GM18511 (cell line): Measurements from ENCODE around the gene ACTR3.

Source experiments
- ATAC-seq: cut with Tn5 transposase; IDR thresholded peaks from one replicate; pipeline ENCODE4 v1.9.1; 2021; ENCODE audit warnings: mild to moderate bottlenecking, moderate library complexity; ENCODE audit not compliant: unreplicated experiment

ACTR3 gene

DNA sequence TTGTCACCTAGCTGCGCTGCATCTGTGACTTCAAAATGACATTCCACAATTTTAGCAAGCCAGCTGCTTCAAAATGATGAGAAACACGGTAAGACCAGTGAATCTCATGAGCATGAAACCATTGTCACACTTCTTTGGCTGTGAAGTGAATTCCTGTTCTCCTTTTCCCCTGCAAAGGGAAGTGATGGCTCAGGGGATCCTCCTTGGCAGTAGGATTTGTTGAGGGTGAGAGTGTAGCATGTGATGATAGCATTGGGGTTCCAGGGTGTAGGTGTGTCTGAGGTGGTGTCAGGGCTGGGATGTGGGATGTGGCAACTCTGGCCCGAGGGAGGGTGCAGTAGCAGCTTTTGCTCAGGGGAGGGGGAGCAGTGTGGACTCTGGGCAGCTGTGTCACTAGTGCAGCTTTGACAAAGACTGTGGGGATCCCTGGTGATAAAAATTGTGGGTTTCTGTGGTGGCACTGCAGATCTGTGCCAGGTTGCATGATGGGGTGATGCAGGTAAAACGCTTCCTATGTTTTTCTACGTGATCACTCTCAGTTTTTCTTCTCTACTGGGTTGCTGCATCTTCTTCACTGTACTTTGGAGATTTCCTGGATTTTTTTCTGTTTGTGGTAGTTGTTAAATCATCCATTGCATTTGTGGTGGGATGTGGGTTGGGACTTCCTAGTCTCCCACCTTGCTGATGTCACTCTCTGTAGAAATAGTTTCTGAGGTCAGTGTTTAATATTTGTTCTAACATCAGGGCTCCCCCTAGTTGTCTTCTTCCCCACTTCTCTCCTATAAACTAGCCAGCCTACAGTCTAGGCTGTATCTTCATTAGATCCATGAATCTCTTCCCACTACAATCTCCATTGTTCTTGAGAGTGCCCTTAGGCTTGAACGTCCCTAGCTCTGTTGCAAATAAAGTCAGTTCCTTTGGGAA, 107.0 kb downstream of the ACTR3 start:
- ATAC-seq = no peak

- ATAC-seq = no peak
Observed at GRCh38 chr2:114001152-114001551, 111.3 kb downstream of the ACTR3 start.

GRCh38 chr2:114001937-114002336, 112.0 kb downstream of the ACTR3 start:
- no peak for ATAC-seq

GRCh38 chr2:114005110-114005783, 115.4 kb downstream of the ACTR3 start:
- no peak for ATAC-seq

DNA sequence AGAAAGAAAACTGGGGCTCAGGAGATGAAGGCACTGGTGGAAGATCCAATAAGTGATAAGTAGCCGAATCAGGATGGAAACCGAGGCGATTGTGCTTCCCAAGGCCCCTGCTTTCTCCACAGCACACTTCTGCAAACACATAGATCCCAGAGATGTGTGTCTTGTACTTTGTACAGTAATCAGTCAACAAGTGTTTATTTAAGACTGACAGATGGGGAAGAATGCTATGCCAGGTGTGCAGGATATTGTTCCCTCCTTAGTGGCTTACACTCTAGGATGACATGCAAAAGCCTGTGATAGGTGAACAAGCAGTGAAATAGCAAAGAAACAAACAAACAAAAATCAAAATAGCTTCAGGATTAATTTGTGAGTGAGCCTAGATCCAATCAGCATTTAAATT, 116.6 kb downstream of the ACTR3 start:
- no peak for ATAC-seq

DNA sequence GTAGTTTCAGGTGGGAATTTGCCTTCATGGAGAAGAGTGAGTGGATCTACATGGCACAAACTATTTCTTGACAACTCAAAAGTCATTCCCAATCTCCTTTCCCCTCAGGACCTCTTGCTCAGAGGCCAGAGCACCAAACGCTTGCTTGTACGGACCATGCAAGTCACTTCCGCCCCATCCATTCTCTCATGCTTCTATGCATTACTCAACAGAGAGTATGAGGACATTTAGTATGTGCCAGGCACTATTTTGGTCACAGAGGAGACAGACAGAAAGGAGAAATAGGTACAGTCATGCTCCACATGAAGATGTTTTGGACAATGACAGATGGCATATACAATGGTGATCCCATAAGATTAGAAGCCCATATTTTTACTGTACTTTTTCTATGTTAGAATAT, 117.5 kb downstream of the ACTR3 start:
- no peak for ATAC-seq

GRCh38 chr2:114008720-114009119, 118.8 kb downstream of the ACTR3 start:
- no peak for ATAC-seq

GRCh38 chr2:114009205-114009944, 119.5 kb downstream of the ACTR3 start:
- ATAC-seq = no peak

DNA sequence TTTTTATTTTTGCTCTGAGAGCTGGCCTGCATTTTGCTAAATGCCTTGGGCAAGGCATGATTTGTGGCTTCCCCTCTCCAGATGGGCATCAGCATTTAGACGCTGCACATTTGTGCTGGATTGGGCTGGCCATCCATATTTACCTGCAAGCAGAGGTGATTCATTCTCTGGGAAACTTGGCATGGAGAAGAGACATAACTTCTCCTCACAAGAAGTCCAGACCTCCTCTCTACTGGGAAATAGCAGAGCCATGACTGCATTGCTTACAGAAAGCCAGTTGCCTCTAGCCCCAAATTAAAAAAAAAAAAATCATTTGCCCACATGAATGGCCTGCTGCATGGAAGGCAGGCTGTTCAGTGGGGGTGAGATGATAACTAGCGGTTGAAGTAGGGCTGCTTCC, 120.1 kb downstream of the ACTR3 start:
- no peak for ATAC-seq

DNA sequence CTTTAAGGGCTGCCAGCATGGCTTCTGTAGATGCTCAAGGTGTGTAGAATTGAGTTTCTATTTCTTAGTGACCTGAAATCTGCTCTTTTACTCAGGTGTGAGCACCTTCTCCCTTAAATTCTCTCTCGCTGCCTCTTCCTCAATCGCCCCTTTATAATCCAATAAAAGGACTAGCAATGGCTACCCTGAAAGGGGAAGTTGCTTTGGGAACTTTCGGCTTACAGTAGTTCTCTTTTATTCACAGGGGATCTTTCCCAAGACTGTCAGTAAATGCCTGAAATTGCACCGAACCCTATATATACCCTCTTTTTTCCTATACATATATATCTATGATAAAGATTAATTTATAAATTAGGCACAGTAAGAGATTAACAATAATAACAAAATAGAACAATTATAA, 121.8 kb downstream of the ACTR3 start:
- ATAC-seq = no peak
